ENCODE data around the gene IGF2BP3. TPM values are rescaled to one million over a fixed set of nuclear protein-coding genes. Genes with fewer than 3 reads are reported as not detected.
A peak's percentile ranks its signal among the peaks of the same experiment; 100 is the strongest.
"Not testable (repeated sequence)": the region's sequence is repeated elsewhere in the genome, so short reads cannot be mapped to it uniquely, and the experiment has no call there.

IGF2BP3 gene
- total RNA-seq, 1 experiment from 2014 or later: 139 TPM

GRCh38 chr7:23405240-23405618, 65.1 kb downstream of the IGF2BP3 start:
- intact Hi-C loops (cut with micrococcal nuclease; ENCODE audit: unreplicated experiment): no loop called here
- Histone ChIP-seq H3K4me3 (no peak overlapping the region), H3K9me2 (ENCODE audit: insufficient read depth) (no peaks in the 10 kb centered on the region), H4K20me1 (ENCODE audit: insufficient read depth) (peaks cover 22% of the 10 kb centered on the region; the same call in 1 of the 2 replicates), H3K27ac (0 out of 2 replicates have a peak overlapping the region, but pooled peaks have one; percentile 10), H3F3A (ENCODE audit: insufficient read depth, low read depth) (peaks cover 60% of the 10 kb centered on the region), H3K27me3 (ENCODE audit: insufficient read depth, low read depth) (no peaks in the 10 kb centered on the region), H3K9me3 (ENCODE audit: insufficient read depth, low read depth) (peaks cover 9% of the 10 kb centered on the region; the same call in 1 of the 2 replicates), H3K36me3 (ENCODE audit: low read depth) (peaks cover 66% of the 10 kb centered on the region), H2AFZ (no peak overlapping the region), H3K4me2 (no peak overlapping the region), H3K4me1 (replicated peaks; ENCODE audit: insufficient read depth) (peaks cover 29% of the 10 kb centered on the region), H3K79me2 (ENCODE audit: low read depth) (peaks cover 92% of the 10 kb centered on the region)
- CTCF ChIA-PET: no interaction called here
- TF ChIP-seq EZH2 (IDR thresholded peaks at IDR 0.05; ENCODE audit: low read depth) (no peak), CTCF (conservative IDR thresholded peaks at IDR 0.05) (no peak)
- DNase-seq: peak in 1 of 2 experiments; percentile 12
- no TSS peak for BruUV-seq (replicated peaks)
- POLR2A ChIA-PET (ENCODE audit: unreplicated experiment): no interaction called here

GRCh38 chr7:23404546-23405239, 65.6 kb downstream of the IGF2BP3 start:
- no peak overlapping the region for H3K4me3 ChIP-seq
- peaks cover 26% of the 10 kb centered on the region; the same call in 1 of the 2 replicates for H4K20me1 ChIP-seq (ENCODE audit: insufficient read depth)
- H3K4me2 ChIP-seq: no peak overlapping the region
- DNase-seq: peak in 1 of 2 experiments; percentile 33
- H2AFZ ChIP-seq: no peak overlapping the region
- H3K79me2 ChIP-seq (ENCODE audit: low read depth): peaks cover 92% of the 10 kb centered on the region
- intact Hi-C loops (cut with micrococcal nuclease; ENCODE audit: unreplicated experiment): loop anchor here (5.0 kb wide), 1 partner anchor 68 kb away; the partner anchor contains the start of gene IGF2BP3
- TF ChIP-seq CTCF (conservative IDR thresholded peaks at IDR 0.05): no peak
- no peaks in the 10 kb centered on the region for H3K9me2 ChIP-seq (ENCODE audit: insufficient read depth)
- H3K36me3 ChIP-seq (ENCODE audit: low read depth): peaks cover 70% of the 10 kb centered on the region
- H3K4me1 ChIP-seq (replicated peaks; ENCODE audit: insufficient read depth): peaks cover 29% of the 10 kb centered on the region
- CTCF ChIA-PET: no interaction called here
- POLR2A ChIA-PET (ENCODE audit: unreplicated experiment): no interaction called here
- peaks cover 9% of the 10 kb centered on the region; the same call in 1 of the 2 replicates for H3K9me3 ChIP-seq (ENCODE audit: insufficient read depth, low read depth)
- no TSS peak for BruUV-seq (replicated peaks)
- no peaks in the 10 kb centered on the region for H3K27me3 ChIP-seq (ENCODE audit: insufficient read depth, low read depth)
- peak overlapping the region; percentile 10; the same call in 1 of the 2 replicates for H3K27ac ChIP-seq
- peaks cover 64% of the 10 kb centered on the region for H3F3A ChIP-seq (ENCODE audit: insufficient read depth, low read depth)

- Histone ChIP-seq H4K20me1 (ENCODE audit: insufficient read depth) (peaks cover 24% of the 10 kb centered on the region; the same call in 1 of the 2 replicates), H3K27me3 (ENCODE audit: insufficient read depth, low read depth) (no peaks in the 10 kb centered on the region), H3K27ac (no peak overlapping the region), H3K4me2 (no peak overlapping the region), H3K36me3 (ENCODE audit: low read depth) (peaks cover 67% of the 10 kb centered on the region), H2AFZ (no peak overlapping the region), H3K9me2 (ENCODE audit: insufficient read depth) (no peaks in the 10 kb centered on the region), H3F3A (ENCODE audit: insufficient read depth, low read depth) (peaks cover 59% of the 10 kb centered on the region), H3K4me3 (no peak overlapping the region), H3K4me1 (replicated peaks; ENCODE audit: insufficient read depth) (peaks cover 29% of the 10 kb centered on the region), H3K9me3 (ENCODE audit: insufficient read depth, low read depth) (peaks cover 9% of the 10 kb centered on the region; the same call in 1 of the 2 replicates), H3K79me2 (ENCODE audit: low read depth) (peaks cover 89% of the 10 kb centered on the region)
- no peak for TF ChIP-seq EZH2 (IDR thresholded peaks at IDR 0.05; ENCODE audit: low read depth)
- no peak for TF ChIP-seq CTCF (conservative IDR thresholded peaks at IDR 0.05)
- ChIA-PET POLR2A (ENCODE audit: unreplicated experiment) (no interaction called here), CTCF (interaction anchor here (0.7 kb wide), 2 partner anchors 89 to 743 kb away, joined by 3 to 7 read pairs; no protein-coding TSS in a partner anchor)
- intact Hi-C loops (cut with micrococcal nuclease; ENCODE audit: unreplicated experiment): loop anchor here (5.0 kb wide), 1 partner anchor 68 kb away; the partner anchor contains the start of gene IGF2BP3
- peak in 1 of 2 experiments; percentile 6 for DNase-seq
- no TSS peak for BruUV-seq (replicated peaks)
Measured at GRCh38 chr7:23403970-23404369, 66.3 kb downstream of the IGF2BP3 start.

- peaks cover 37% of the 10 kb centered on the region for H4K20me1 ChIP-seq (ENCODE audit: insufficient read depth)
- POLR2A ChIA-PET (ENCODE audit: unreplicated experiment); H3K9me2 ChIP-seq (ENCODE audit: insufficient read depth); CTCF ChIA-PET; H3K27ac ChIP-seq; H3K27me3 ChIP-seq (ENCODE audit: insufficient read depth, low read depth); DNase-seq; H2AFZ ChIP-seq; H3K9me3 ChIP-seq (ENCODE audit: insufficient read depth, low read depth); H3K4me2 ChIP-seq; BruUV-seq (replicated peaks); intact Hi-C loops (cut with micrococcal nuclease; ENCODE audit: unreplicated experiment); H3K4me3 ChIP-seq: not testable (repeated sequence)
- H3K4me1 ChIP-seq (replicated peaks; ENCODE audit: insufficient read depth): peaks cover 23% of the 10 kb centered on the region
- H3F3A ChIP-seq (ENCODE audit: insufficient read depth, low read depth): peaks cover 61% of the 10 kb centered on the region
- H3K79me2 ChIP-seq (ENCODE audit: low read depth): peaks cover 72% of the 10 kb centered on the region
- H3K36me3 ChIP-seq (ENCODE audit: low read depth): peaks cover 42% of the 10 kb centered on the region
Measured at GRCh38 chr7:23398090-23398489, 72.2 kb downstream of the IGF2BP3 start.

Data from PC-9 (cell line).